ENCODE measurements around the gene COL25A1. TPM values are rescaled to one million over a fixed set of nuclear protein-coding genes. Genes with fewer than 3 reads are reported as not detected.

COL25A1 gene
- total RNA-seq, 6 donors from 2014 or later: 0.15 to 0.79 (median 0.27) TPM; not detected in 2

DNA sequence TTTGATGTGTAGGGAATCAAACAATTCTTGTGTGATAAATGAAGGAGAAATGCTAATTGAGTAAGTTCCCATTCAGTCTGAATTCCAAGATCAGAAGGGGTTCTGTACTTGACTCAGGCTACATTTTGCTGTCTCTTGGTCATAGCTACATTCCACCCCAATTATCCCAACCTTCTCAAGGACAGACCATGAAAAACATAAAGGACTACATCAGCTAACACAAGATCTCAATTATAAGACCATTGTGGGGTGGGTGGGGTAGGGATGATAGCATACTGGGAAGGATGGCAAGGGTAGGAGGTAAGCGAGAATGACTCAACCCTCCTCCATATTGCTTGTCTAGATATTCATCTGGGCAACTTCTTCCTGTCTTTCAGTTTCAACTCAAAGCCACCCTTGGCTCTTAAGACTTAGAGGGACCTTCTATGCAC is 452.2 kb downstream of the COL25A1 start:
- TF ChIP-seq EP300 (IDR thresholded peaks at IDR 0.05) (no peak), POLR2AphosphoS5 (IDR thresholded peaks at IDR 0.05) (no peak), POLR2A (IDR thresholded peaks at IDR 0.05) (no peak)
- TF ChIP-seq, protein P1, sequence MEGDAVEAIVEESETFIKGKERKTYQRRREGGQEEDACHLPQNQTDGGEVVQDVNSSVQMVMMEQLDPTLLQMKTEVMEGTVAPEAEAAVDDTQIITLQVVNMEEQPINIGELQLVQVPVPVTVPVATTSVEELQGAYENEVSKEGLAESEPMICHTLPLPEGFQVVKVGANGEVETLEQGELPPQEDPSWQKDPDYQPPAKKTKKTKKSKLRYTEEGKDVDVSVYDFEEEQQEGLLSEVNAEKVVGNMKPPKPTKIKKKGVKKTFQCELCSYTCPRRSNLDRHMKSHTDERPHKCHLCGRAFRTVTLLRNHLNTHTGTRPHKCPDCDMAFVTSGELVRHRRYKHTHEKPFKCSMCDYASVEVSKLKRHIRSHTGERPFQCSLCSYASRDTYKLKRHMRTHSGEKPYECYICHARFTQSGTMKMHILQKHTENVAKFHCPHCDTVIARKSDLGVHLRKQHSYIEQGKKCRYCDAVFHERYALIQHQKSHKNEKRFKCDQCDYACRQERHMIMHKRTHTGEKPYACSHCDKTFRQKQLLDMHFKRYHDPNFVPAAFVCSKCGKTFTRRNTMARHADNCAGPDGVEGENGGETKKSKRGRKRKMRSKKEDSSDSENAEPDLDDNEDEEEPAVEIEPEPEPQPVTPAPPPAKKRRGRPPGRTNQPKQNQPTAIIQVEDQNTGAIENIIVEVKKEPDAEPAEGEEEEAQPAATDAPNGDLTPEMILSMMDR (IDR thresholded peaks at IDR 0.05): no peak
- WGBS, 2 donors: 100% methylated on average over 1 of the region's 1 CpG
- no peaks in the 10 kb centered on the region for H3K36me3 ChIP-seq
- no peak for ATAC-seq (ENCODE audit: low FRiP score in 2 of 2)
- H3K27ac ChIP-seq: no peak overlapping the region
- H3K4me1 ChIP-seq: no peaks in the 10 kb centered on the region
- no peak overlapping the region for H3K4me3 ChIP-seq
- no peak for DNase-seq
- H3K9me3 ChIP-seq: no peaks in the 10 kb centered on the region
- H3K27me3 ChIP-seq: no peaks in the 10 kb centered on the region

- no peak for TF ChIP-seq POLR2AphosphoS5 (IDR thresholded peaks at IDR 0.05)
- no peak for TF ChIP-seq EP300 (IDR thresholded peaks at IDR 0.05)
- TF ChIP-seq, protein P1 (IDR thresholded peaks at IDR 0.05): no peak
- TF ChIP-seq POLR2A (IDR thresholded peaks at IDR 0.05): no peak
- WGBS, 2 donors: 60 to 63% methylated on average over 3 of the region's 3 CpGs
Measured at GRCh38 chr4:108849611-108850168, 452.8 kb downstream of the COL25A1 start.

GRCh38 chr4:108846568-108846967 is 455.9 kb downstream of the COL25A1 start:
- Histone ChIP-seq H3K9me3 (no peaks in the 10 kb centered on the region), H3K27ac (no peak overlapping the region), H3K27me3 (no peaks in the 10 kb centered on the region), H3K36me3 (no peaks in the 10 kb centered on the region), H3K4me1 (no peaks in the 10 kb centered on the region), H3K4me3 (no peak overlapping the region)
- 74 to 97% methylated on average over 2 of the region's 2 CpGs for WGBS, 2 donors
- DNase-seq: no peak
- TF ChIP-seq POLR2AphosphoS5 (IDR thresholded peaks at IDR 0.05): no peak
- TF ChIP-seq, protein P1 (IDR thresholded peaks at IDR 0.05): no peak
- TF ChIP-seq EP300 (IDR thresholded peaks at IDR 0.05): no peak
- no peak for TF ChIP-seq POLR2A (IDR thresholded peaks at IDR 0.05)
- ATAC-seq (ENCODE audit: low FRiP score in 2 of 2): no peak

More at GRCh38 chr4:108849611-108850168, 452.8 kb downstream of the COL25A1 start:
- ATAC-seq (ENCODE audit: low FRiP score in 2 of 2): no peak
- H3K9me3 ChIP-seq: no peaks in the 10 kb centered on the region
- DNase-seq: no peak
- no peaks in the 10 kb centered on the region for H3K27me3 ChIP-seq
- no peak overlapping the region for H3K4me3 ChIP-seq
- H3K4me1 ChIP-seq: no peaks in the 10 kb centered on the region
- no peak overlapping the region for H3K27ac ChIP-seq
- no peaks in the 10 kb centered on the region for H3K36me3 ChIP-seq

GRCh38 chr4:108840426-108840975 is 462.0 kb downstream of the COL25A1 start:
- Histone ChIP-seq H3K27me3 (no peaks in the 10 kb centered on the region), H3K27ac (no peak overlapping the region), H3K4me1 (no peaks in the 10 kb centered on the region), H3K36me3 (no peaks in the 10 kb centered on the region), H3K9me3 (no peaks in the 10 kb centered on the region), H3K4me3 (no peak overlapping the region)
- no peak for DNase-seq
- no peak for TF ChIP-seq EP300 (IDR thresholded peaks at IDR 0.05)
- TF ChIP-seq POLR2A (IDR thresholded peaks at IDR 0.05): no peak
- no peak for TF ChIP-seq POLR2AphosphoS5 (IDR thresholded peaks at IDR 0.05)
- TF ChIP-seq, protein P1 (IDR thresholded peaks at IDR 0.05): no peak
- no peak for ATAC-seq (ENCODE audit: low FRiP score in 2 of 2)

DNA sequence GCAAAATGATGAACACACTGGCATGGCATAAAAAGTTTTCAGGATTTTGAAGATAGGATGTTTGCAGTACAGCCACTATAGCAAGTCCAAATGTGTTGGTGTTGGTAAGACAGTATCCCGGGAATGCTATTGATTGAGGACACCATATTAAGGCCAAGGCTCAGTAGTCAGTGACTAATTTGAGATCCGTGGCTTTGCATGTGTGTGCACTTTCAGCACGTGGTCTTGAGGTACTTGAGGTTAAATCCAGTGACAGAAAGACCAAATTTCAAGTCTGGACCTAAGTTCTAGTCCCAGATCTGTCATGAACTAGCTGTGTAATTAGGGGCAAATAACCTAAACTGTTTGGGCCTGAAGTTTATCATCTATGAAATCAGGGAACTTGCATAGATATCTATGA is 463.1 kb downstream of the COL25A1 start:
- DNase-seq: no peak
- H3K4me1 ChIP-seq: no peaks in the 10 kb centered on the region
- no peaks in the 10 kb centered on the region for H3K27me3 ChIP-seq
- TF ChIP-seq POLR2AphosphoS5 (IDR thresholded peaks at IDR 0.05): no peak
- TF ChIP-seq EP300 (IDR thresholded peaks at IDR 0.05): no peak
- TF ChIP-seq POLR2A (IDR thresholded peaks at IDR 0.05): no peak
- TF ChIP-seq, protein P1 (IDR thresholded peaks at IDR 0.05): no peak
- 89 to 91% methylated on average over 3 of the region's 3 CpGs for WGBS, 2 donors
- H3K9me3 ChIP-seq: no peaks in the 10 kb centered on the region
- H3K27ac ChIP-seq: no peak overlapping the region
- no peaks in the 10 kb centered on the region for H3K36me3 ChIP-seq
- no peak overlapping the region for H3K4me3 ChIP-seq
- ATAC-seq (ENCODE audit: low FRiP score in 2 of 2): no peak

Data from upper lobe of left lung (tissue), 6 donors.